SK-N-SH (cell line): ENCODE results near the gene PIKFYVE. TPM values are rescaled to one million over a fixed set of nuclear protein-coding genes. Genes with fewer than 3 reads are reported as not detected.

Experiments
- CTCF ChIA-PET: fragments of 300-600, 350-600 bp; formaldehyde crosslinking; extraction: SDS; loops from one replicate; lab custom pipeline; 2021; lab: Yijun Ruan, JAX
- POLR2A ChIA-PET: fragments of 350-600 bp; sonication (Branson Sonifier 250); formaldehyde crosslinking; extraction: SDS; loops from one replicate; lab custom pipeline; 2020; ENCODE audit warnings: antibody characterized with exemption, inconsistent platforms; lab: Yijun Ruan, JAX
- DNase-seq: peaks from one replicate; pipeline ENCODE4 v3.0.0; 2012
- H2AFZ ChIP-seq: fragments of 200-600 bp; sonication (generic); 2 replicates; pipeline ENCODE4 v1.8.1; 2016; ENCODE audit warnings: antibody characterized with exemption, mild to moderate bottlenecking, low read depth
- H3F3A ChIP-seq: fragments of 200-600 bp; sonication (generic); replicated peaks from 2 replicates; pipeline ENCODE3; 2016; ENCODE audit warnings: antibody characterized with exemption, mild to moderate bottlenecking; ENCODE audit not compliant: insufficient read depth
- H3K27ac ChIP-seq, 2 experiments: fragments of 200-500 bp in 1 of 2; fragments of 200-600 bp in 1 of 2; sonication (Bioruptor generic) in 1 of 2; sonication (generic), shearing (Covaris generic) in 1 of 2; 2 replicates each; pipeline versions ENCODE4 v1.5.1 to v1.6.1; 2014 to 2016; ENCODE audit warnings: low read depth in 2 of 2, inconsistent platforms in 1 of 2, low read length in 1 of 2, mild to moderate bottlenecking in 1 of 2, mixed read lengths in 1 of 2
- H3K27me3 ChIP-seq: fragments of 200-600 bp; sonication (generic), shearing (Covaris generic); 2 replicates; pipeline ENCODE4 v1.6.1; 2016; ENCODE audit warnings: mixed run types; ENCODE audit not compliant: insufficient read depth
- H3K36me3 ChIP-seq, 2 experiments: fragments of 200-500 bp in 1 of 2; fragments of 200-600 bp in 1 of 2; sonication (Bioruptor generic) in 1 of 2; sonication (generic) in 1 of 2; replicated peaks in 1 of 2; 2 replicates each; pipeline versions ENCODE3 to v1.5.1; 2014 to 2016; ENCODE audit warnings: low read length in 1 of 2, mild to moderate bottlenecking in 1 of 2; ENCODE audit not compliant: insufficient read depth in 2 of 2, control insufficient read depth in 1 of 2
- H3K4me1 ChIP-seq, 2 experiments: fragments of 200-500 bp in 1 of 2; fragments of 200-600 bp in 1 of 2; sonication (Bioruptor generic) in 1 of 2; sonication (generic), shearing (Covaris generic) in 1 of 2; 2 replicates each; pipeline versions ENCODE4 v1.5.1 to v1.6.1; 2014 to 2016; ENCODE audit warnings: low read depth in 1 of 2, low read length in 1 of 2, mixed run types in 1 of 2; ENCODE audit not compliant: insufficient read depth in 2 of 2, control insufficient read depth in 1 of 2
- H3K4me2 ChIP-seq: fragments of 200-600 bp; sonication (generic), shearing (Covaris generic); 2 replicates; pipeline ENCODE4 v1.6.1; 2017; ENCODE audit warnings: mixed run types
- H3K4me3 ChIP-seq, 2 experiments: fragments of 200-500 bp in 1 of 2; fragments of 200-600 bp in 1 of 2; sonication (Bioruptor generic) in 1 of 2; sonication (generic), shearing (Covaris generic) in 1 of 2; 2 replicates each; pipeline versions ENCODE4 v1.5.1 to v1.8.1; 2014 to 2016; ENCODE audit warnings: low read depth in 2 of 2, inconsistent platforms in 1 of 2, low read length in 1 of 2, mild to moderate bottlenecking in 1 of 2, mixed read lengths in 1 of 2, moderate library complexity in 1 of 2
- H3K79me2 ChIP-seq: fragments of 200-600 bp; sonication (generic); 2 replicates; pipeline ENCODE4 v1.8.1; 2017; ENCODE audit warnings: mild to moderate bottlenecking; ENCODE audit not compliant: insufficient read depth
- H3K9ac ChIP-seq: fragments of 200-600 bp; sonication (generic); 2 replicates; pipeline ENCODE4 v1.6.1; 2017; ENCODE audit warnings: mixed run types
- H3K9me2 ChIP-seq: fragments of 200-600 bp; sonication (generic); 2 replicates; pipeline ENCODE4 v1.6.1; 2017; ENCODE audit warnings: mixed run types
- H3K9me3 ChIP-seq: fragments of 200-600 bp; sonication (generic); 2 replicates; pipeline ENCODE4 v1.6.1; 2017; ENCODE audit warnings: mixed run types, mild to moderate bottlenecking, moderate library complexity
- H4K20me1 ChIP-seq: fragments of 200-600 bp; sonication (generic); 2 replicates; pipeline ENCODE4 v1.6.1; 2017; ENCODE audit warnings: mild to moderate bottlenecking, mixed run types; ENCODE audit not compliant: insufficient read depth
- CHD2 ChIP-seq: fragments of 150-350 bp; IDR thresholded peaks from 2 replicates; pipeline ENCODE4 v1.6.1; 2018; ENCODE audit warnings: low read length; ENCODE audit not compliant: partially characterized antibody
- ELF1 ChIP-seq: IDR thresholded peaks from 2 replicates; pipeline ENCODE4 v1.4.0; 2012
- EZH2phosphoT487 ChIP-seq: fragments of 200-600 bp; sonication (generic); IDR thresholded peaks from 2 replicates; pipeline ENCODE4 v1.6.1; 2017; ENCODE audit warnings: low read depth, mixed run types, mild to moderate bottlenecking, antibody characterized with exemption, moderate library complexity, borderline replicate concordance
- FOXJ3 ChIP-seq: sonication (generic); formaldehyde crosslinking; IDR thresholded peaks from 2 replicates; pipeline ENCODE4 v1.5.1; 2020; ENCODE audit warnings: mild to moderate bottlenecking, missing genetic modification reagents
- GABPA ChIP-seq: IDR thresholded peaks from 2 replicates; pipeline ENCODE4 v1.4.0; 2012; ENCODE audit warnings: low read depth, mild to moderate bottlenecking
- GATA2 ChIP-seq: sonication (generic); formaldehyde crosslinking; IDR thresholded peaks from 2 replicates; pipeline ENCODE4 v1.5.0; 2020; ENCODE audit warnings: mild to moderate bottlenecking, missing genetic modification reagents
- JUND ChIP-seq: IDR thresholded peaks from 2 replicates; pipeline ENCODE4 v1.4.0; 2012
- NRF1 ChIP-seq: IDR thresholded peaks from 2 replicates; pipeline ENCODE4 v1.6.1; 2012; ENCODE audit warnings: low read depth, mild to moderate bottlenecking, low read length
- PBX3 ChIP-seq: IDR thresholded peaks from 2 replicates; pipeline ENCODE4; 2012
- REST ChIP-seq: IDR thresholded peaks from 2 replicates; pipeline ENCODE4 v1.6.1; 2012; ENCODE audit warnings: mild to moderate bottlenecking, low read depth, low read length, moderate library complexity
- RXRA ChIP-seq: IDR thresholded peaks from 2 replicates; pipeline ENCODE4 v1.4.0; 2012; ENCODE audit warnings: low read depth, mild to moderate bottlenecking, borderline replicate concordance
- TAF1 ChIP-seq: IDR thresholded peaks from 2 replicates; pipeline ENCODE4 v1.6.1; 2012; ENCODE audit warnings: low read depth, mild to moderate bottlenecking, low read length, moderate library complexity, borderline replicate concordance
- USF2 ChIP-seq: fragments of 150-350 bp; IDR thresholded peaks from 2 replicates; pipeline ENCODE4 v1.6.1; 2017; ENCODE audit warnings: antibody characterized with exemption, low read length, low read depth, borderline replicate concordance
- ZBTB33 ChIP-seq: IDR thresholded peaks from 2 replicates; pipeline ENCODE4 v1.4.0; 2012; ENCODE audit warnings: low read depth, borderline replicate concordance
- polyA plus RNA-seq, 3 experiments: library from polyadenylated mRNA; depleted of rRNA; stranded (reverse); fragments of >200 nt; gene quantifications; 2 replicates each; pipeline ENCODE4 v1.2.3, GENCODE V29; 2012

PIKFYVE gene
- polyA plus RNA-seq, 1 of the 3 experiments (the other 2 are of a cell fraction) = 7.0 TPM

GRCh38 chr2:208329485-208329884 is 63.4 kb downstream of the PIKFYVE start (continued):
- no peak for TF ChIP-seq REST
- TF ChIP-seq EZH2phosphoT487 = no peak
- TF ChIP-seq CHD2 = no peak
- TF ChIP-seq TAF1 = no peak
- no peak for TF ChIP-seq GABPA
- no peak for TF ChIP-seq ZBTB33
- TF ChIP-seq RXRA = no peak

- no peak overlapping the region for H2AFZ ChIP-seq
- POLR2A ChIA-PET = no interaction called here
- peaks cover 74 to 88% of the 10 kb centered on the region in 2 experiments for H3K36me3 ChIP-seq
- no peak for TF ChIP-seq CHD2
- no peak for TF ChIP-seq TAF1
- TF ChIP-seq NRF1 = no peak
- TF ChIP-seq REST = no peak
- TF ChIP-seq FOXJ3 (CRISPR knock-in tag) = no peak
- TF ChIP-seq USF2 = no peak
- no peak for TF ChIP-seq ZBTB33
- no peak for TF ChIP-seq GATA2 (CRISPR knock-in tag)
- TF ChIP-seq JUND = no peak
- TF ChIP-seq EZH2phosphoT487 = no peak
- no peak for TF ChIP-seq PBX3
- TF ChIP-seq RXRA = no peak
- no peak for TF ChIP-seq ELF1
These were observed 68.2 kb downstream of the PIKFYVE start for GRCh38 chr2:208334230-208334629.

More at GRCh38 chr2:208334230-208334629, 68.2 kb downstream of the PIKFYVE start:
- Histone ChIP-seq H3K4me2 (no peak overlapping the region), H3K79me2 (no peaks in the 10 kb centered on the region), H3K9me3 (no peaks in the 10 kb centered on the region), H3K9me2 (no peaks in the 10 kb centered on the region), H3K27me3 (no peaks in the 10 kb centered on the region), H4K20me1 (no peaks in the 10 kb centered on the region), H3K9ac (no peak overlapping the region), H3K4me1 (no peaks in the 10 kb centered on the region), H3K27ac (no peak overlapping the region; a peak in 1 of 4 replicates), H3F3A (no peaks in the 10 kb centered on the region), H3K4me3 (no peak overlapping the region)
- CTCF ChIA-PET = interaction anchor here (1.1 kb wide), 1 partner anchor 14 kb away, joined by 4 read pairs; no protein-coding TSS in a partner anchor
- no peak for DNase-seq
